Astrocyte of the spinal cord (primary cell): ENCODE data around the gene ARHGAP45.

Experiments
- DNase-seq: peaks from one replicate; pipeline ENCODE4 v3.0.0; 2011; ENCODE audit warnings: low read depth, low spot score
- H3K4me3 ChIP-seq: 2 replicates; pipeline ENCODE4 v1.5.1; 2011; ENCODE audit warnings: low read depth, mild to moderate bottlenecking, low read length, moderate library complexity
- in situ Hi-C: cut with HindIII; loops from 2 replicates; pipeline ENCODE4 v1.10.0; 2017; ENCODE audit warnings: low sequenced_read_pairs
- TF ChIP-seq, protein P1 (sequence below): IDR thresholded peaks from 2 replicates; pipeline ENCODE4 v1.5.1; 2012; ENCODE audit warnings: low read depth, mild to moderate bottlenecking, low read length, inconsistent platforms

The ARHGAP45 gene

DNA sequence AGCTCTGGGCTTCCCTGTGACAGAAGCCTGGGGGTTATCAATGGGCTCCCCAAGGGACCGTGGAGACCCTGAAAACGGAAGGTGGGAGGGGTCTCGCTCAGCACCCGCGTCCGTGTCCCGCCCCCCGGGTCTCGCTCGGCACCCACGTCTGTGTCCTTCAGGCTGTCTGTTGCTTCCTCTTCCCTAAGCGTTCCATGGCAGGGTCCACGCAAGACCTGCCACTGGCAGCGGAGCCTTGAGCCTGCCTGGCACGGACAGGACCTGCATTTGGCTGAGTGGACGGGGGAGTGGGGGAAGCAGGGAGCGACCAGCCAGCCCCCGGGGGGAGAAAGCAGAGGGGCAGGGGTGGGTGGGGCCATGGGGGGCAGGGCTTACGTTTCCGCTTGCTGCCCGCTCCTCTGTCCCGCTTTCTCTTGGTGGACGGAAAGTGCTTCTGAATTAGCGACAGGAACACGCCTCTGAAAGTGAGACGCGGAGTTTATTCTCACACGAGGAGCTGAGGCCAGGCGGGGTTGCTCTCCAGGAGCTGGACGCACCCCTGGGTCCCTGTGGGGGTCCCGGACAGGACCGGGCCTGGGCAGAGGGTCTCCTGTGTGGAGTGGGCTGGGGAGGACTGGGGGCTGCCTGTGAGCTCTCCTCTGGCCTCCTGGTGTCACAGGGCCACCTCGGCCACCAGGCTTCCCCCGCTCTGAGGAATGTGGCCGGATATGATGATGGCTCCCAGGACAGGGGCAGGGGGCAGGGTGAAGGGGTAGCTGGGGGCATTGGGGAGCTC, 48.9 kb downstream of the ARHGAP45 start:
- no peak overlapping the region for H3K4me3 ChIP-seq
- in situ Hi-C loops: no loop called here
- DNase-seq: no peak
- TF ChIP-seq, protein P1, sequence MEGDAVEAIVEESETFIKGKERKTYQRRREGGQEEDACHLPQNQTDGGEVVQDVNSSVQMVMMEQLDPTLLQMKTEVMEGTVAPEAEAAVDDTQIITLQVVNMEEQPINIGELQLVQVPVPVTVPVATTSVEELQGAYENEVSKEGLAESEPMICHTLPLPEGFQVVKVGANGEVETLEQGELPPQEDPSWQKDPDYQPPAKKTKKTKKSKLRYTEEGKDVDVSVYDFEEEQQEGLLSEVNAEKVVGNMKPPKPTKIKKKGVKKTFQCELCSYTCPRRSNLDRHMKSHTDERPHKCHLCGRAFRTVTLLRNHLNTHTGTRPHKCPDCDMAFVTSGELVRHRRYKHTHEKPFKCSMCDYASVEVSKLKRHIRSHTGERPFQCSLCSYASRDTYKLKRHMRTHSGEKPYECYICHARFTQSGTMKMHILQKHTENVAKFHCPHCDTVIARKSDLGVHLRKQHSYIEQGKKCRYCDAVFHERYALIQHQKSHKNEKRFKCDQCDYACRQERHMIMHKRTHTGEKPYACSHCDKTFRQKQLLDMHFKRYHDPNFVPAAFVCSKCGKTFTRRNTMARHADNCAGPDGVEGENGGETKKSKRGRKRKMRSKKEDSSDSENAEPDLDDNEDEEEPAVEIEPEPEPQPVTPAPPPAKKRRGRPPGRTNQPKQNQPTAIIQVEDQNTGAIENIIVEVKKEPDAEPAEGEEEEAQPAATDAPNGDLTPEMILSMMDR: no peak

DNA sequence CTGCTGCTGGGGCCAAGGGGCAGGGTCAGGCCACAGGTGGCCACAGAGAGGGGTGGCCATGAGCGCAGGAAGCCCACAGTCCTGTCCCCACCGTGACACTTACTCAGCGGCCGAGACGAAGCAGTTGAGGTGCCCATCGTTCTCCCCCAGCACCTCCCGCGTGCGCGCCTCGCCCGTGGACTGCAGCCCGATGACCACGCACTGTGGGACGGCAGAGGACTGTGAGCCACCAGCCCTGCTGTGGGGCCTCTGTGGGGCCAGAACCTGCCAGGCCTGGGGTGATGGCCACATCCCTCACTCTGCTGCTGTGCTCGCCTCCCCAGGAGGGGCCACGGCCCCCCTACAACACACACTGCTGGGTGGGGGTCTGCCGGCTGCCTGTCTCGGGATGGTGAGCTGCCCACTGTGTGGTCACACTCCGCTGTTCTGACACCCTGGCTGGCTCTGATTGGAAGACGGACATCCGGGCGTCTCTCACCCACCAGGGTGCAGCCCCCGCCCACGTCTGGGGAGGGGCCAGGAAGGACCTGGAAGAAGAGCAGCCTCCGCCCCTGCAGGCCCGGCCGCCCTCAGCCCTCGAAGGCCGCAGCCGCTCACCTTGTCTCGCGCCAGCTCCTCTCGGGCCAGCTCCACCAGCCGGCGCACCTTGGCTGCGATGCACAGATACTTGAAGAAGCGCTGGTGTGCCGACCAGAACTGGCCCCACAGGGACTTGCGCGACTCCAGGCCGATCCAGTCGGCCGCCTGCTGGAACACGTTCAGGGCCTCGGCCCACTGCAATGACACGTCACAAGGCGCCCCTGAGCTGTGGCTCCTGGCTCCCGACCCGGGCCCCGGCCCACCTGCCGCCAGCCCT, 50.0 kb downstream of the ARHGAP45 start:
- in situ Hi-C loops: no loop called here
- no peak for DNase-seq
- TF ChIP-seq, protein P1: no peak
- H3K4me3 ChIP-seq: no peak overlapping the region

DNA sequence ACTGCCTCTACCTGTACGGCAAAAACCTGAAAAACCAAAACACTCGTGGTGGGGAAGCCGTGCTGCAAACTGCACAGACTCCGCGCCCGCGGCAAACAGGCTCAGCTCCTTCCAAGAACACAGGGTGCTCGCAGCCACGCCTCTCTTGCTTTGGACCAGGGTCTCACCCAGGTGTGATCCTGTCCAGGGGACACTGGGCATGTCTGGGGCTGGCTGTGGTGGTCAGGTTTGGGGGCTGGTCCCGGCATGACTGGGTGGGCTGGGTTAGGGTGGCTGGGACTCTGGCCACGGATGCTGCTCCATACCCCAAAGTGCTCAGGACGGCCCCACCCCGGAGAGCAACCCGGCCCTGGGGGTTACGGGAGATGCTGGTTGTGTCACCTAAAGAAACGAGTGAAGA, 50.7 kb downstream of the ARHGAP45 start:
- DNase-seq: no peak
- in situ Hi-C loops: no loop called here
- TF ChIP-seq, protein P1: no peak
- no peak overlapping the region for H3K4me3 ChIP-seq

DNA sequence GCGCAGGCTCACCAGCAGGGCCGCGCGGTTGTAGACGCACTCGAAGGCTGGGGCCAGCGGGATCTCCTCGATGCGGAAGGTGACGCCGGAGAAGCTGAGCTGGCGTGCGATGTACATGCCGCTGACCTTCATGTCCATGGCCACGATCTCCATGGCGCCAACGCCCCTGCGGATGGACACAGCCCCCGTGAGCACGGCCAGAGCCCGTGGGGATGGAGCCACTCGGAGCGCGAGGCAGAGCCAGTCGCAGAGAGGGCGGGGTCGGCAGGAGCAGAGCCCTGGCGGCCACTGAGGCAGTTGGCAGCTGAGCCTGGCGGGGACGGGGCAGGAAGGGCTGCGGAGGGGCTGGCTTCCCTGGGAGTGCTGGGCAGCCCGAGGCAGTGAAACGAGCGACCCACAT, 52.0 kb downstream of the ARHGAP45 start:
- no peak for DNase-seq
- TF ChIP-seq, protein P1: no peak
- H3K4me3 ChIP-seq: no peak overlapping the region
- in situ Hi-C loops: no loop called here

DNA sequence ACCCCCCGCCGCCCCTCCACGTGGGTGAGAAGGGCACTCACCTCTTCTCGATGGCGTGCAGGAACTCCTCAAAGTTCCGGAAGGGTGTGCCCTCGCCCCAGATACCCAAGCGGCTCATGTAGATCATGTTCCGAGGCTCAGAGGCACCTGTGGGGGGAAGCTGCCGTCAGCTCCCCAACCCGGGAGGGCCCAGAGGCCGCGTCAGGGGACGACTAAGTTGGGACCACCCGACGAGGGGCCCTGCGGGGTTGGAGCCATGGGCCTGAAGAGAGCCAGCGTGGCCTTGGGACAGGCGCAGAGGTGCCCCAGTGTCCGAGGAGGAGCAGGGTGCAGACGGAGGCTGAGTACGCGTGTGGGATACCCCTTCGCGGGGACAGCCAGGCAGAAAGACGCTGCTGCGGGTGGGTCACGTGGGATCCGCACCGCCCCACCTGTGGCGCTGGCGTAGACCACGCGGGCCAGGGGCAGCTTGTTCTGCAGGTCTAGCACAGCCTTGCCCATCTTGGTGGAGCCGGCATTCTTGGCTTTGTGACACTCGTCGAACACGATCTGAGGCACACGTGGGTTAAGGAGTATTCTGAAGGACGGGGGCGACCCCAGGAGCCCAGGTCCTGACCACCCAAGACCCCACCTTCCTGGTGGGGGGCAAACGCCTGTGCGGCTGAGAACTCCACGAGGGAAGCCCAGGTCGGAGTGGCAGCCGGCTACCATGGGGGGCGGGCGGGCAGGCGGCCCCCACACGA, 52.7 kb downstream of the ARHGAP45 start:
- TF ChIP-seq, protein P1: no peak
- DNase-seq: no peak
- in situ Hi-C loops: no loop called here
- H3K4me3 ChIP-seq: no peak overlapping the region

DNA sequence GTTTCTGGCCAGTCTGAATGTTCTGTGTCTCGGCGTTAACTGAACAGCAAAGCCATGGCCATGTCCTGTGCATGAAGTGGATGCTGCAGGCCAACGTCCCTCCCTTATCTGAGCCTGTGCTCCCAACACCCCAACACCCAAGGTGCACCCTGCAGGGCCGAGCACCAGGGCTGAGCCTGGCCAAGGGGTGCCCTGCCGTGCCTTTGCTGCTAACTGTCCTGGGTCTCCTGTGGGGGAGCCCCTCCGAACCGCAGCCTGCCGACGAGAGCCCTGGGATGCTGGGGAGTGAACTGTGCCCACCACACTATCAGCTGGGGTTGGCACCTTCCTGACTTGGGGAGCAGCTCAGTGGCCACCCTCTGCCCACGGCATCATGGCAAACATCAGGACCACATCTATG, 54.4 kb downstream of the ARHGAP45 start:
- TF ChIP-seq, protein P1: no peak
- no peak overlapping the region for H3K4me3 ChIP-seq
- in situ Hi-C loops: no loop called here
- DNase-seq: no peak
